Hepatocyte (in vitro differentiated cells): Measurements from ENCODE around the gene MED17.

Source experiments
- CTCF ChIP-seq: fragments of 200-600 bp; sonication (generic); IDR thresholded peaks from 2 replicates; pipeline ENCODE4 v1.5.1; 2016; ENCODE audit warnings: antibody characterized with exemption, mild to moderate bottlenecking; ENCODE audit not compliant: poor library complexity
- EZH2 ChIP-seq: fragments of 200-600 bp; sonication (generic); IDR thresholded peaks from 2 replicates; pipeline ENCODE4 v1.6.1; 2016; ENCODE audit warnings: antibody characterized with exemption, mild to moderate bottlenecking, borderline replicate concordance
- EZH2phosphoT487 ChIP-seq: fragments of 200-600 bp; sonication (generic); IDR thresholded peaks from one replicate; pipeline ENCODE4 v1.6.1; 2018; ENCODE audit warnings: antibody characterized with exemption, mild to moderate bottlenecking, low read depth, moderate library complexity; ENCODE audit not compliant: unreplicated experiment, severe bottlenecking

GRCh38 chr11:93740031-93740729 is 43.9 kb upstream of the MED17 start:
- TF ChIP-seq EZH2phosphoT487 (no peak), EZH2 (no peak), CTCF (no peak)
